Skin epidermis (tissue), 12 donors: ENCODE measurements around the gene HAVCR1.
A peak's percentile ranks its signal among the peaks of the same experiment; 100 is the strongest.
"Not testable (repeated sequence)": the region's sequence is repeated elsewhere in the genome, so short reads cannot be mapped to it uniquely, and the experiment has no call there.

ENCODE experiments used
- H3K27ac ChIP-seq, 21 experiments: fragments of 200-600 bp; sonication (generic) in 11 of 21; one replicate each; pipeline ENCODE4 v1.5.0; 2020; ENCODE audit warnings: mild to moderate bottlenecking in 3 of 21, inconsistent platforms in 2 of 21, moderate library complexity in 2 of 21
- H3K4me3 ChIP-seq, 7 experiments: fragments of 200-600 bp; sonication (generic) in 2 of 7; one replicate each; pipeline ENCODE4 v1.5.0; 2020; ENCODE audit warnings: inconsistent platforms in 2 of 7, mild to moderate bottlenecking in 2 of 7, moderate library complexity in 1 of 7

HAVCR1 gene

DNA sequence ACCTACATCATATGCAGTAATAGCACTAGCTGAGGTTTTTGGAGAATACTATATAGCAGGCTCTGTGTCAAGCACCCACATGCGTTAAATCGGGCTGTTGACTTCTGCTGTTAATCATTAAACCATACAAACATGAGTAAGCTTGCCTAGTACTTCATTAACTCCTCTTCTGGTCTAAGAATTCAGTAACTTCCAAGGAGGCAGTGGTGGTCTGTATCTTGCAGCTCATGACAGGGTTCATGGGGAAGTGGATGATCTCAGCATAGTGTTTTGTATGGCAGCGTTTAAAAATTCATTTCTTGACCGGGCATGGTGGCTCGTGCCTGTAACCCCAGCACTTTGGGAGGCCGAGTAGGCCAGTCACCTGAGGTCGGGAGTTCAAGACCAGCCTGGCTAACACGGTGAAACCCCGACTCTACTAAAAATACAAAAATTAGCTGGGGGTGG is at the start of gene HAVCR1:
HAVCR1 (minus strand) TSS at position 24 of the 447 bp plus-strand sequence. CDS start 1,173 bp downstream, outside the sequence.
- no peak within 1 kb of the TSS for H3K27ac ChIP-seq
- no peak within 1 kb of the TSS for H3K4me3 ChIP-seq

DNA sequence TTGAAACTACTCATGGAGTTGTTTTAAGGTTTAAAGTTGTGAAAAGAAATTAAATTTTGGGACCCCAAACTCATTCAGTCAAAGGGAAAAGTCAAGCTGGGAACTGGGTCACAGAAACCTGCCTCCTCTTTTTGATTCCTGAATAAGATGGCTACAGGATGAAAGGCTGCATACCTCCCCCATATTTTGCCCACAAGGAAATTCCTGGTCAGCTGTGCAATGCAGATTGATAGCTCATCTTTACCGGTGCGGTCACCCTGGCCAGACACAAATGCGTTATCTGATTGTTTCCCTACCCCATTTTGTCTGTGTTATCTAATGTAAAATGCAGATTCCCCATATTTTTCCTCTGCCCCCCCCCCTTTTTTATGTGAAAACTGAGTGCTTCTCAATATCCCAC is 48.6 kb upstream of the HAVCR1 start:
- Histone ChIP-seq H3K27ac (peak overlapping the region in 12 of 21 experiments; percentile 1 to 89 (median 58)), H3K4me3 (peak overlapping the region in 5 of 7 experiments; percentile 9 to 23 (median 19))

DNA sequence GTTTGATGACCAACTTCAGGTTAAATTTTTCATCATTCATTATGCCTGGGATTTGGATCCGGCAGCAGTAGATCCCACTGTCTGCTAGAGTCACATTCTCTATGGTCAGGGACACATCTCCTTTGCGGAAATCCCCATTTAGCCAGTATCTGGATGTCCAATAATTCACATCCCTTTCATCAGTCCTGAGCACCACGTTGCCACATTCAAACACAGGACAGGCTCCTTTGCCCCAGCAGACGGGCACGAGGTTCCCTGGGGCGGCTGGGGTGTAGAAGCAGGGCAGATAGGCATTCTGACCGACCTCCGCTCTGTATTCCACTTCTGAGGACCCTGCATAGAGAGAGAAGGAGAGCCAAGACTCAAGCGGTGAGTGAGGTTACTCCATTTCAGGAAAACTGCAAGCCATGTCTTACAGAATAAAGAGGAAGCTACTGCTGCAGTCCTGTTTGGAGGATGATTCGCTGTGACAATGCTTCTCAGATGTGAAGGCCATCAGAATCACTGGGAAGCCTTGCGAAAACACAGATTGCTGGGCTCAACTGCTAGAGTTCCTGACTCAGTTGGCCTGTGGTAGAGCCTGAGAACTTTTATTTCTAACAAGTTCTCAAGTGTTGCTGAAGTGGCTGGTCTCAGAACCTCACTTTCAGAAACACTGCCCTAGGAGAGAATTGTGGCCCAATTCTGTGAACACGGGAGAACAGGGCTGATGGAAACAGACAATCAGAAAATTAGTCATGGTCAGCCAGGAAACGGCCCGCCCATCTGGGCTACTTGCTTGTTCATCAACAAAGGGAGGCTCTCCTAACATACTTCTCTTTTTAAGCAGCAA is 47.9 kb upstream of the HAVCR1 start:
- peak overlapping the region in 15 of 21 experiments; percentile 1 to 89 (median 55) for H3K27ac ChIP-seq
- peak overlapping the region in 3 of 7 experiments; percentile 4 to 9 (median 5) for H3K4me3 ChIP-seq

DNA sequence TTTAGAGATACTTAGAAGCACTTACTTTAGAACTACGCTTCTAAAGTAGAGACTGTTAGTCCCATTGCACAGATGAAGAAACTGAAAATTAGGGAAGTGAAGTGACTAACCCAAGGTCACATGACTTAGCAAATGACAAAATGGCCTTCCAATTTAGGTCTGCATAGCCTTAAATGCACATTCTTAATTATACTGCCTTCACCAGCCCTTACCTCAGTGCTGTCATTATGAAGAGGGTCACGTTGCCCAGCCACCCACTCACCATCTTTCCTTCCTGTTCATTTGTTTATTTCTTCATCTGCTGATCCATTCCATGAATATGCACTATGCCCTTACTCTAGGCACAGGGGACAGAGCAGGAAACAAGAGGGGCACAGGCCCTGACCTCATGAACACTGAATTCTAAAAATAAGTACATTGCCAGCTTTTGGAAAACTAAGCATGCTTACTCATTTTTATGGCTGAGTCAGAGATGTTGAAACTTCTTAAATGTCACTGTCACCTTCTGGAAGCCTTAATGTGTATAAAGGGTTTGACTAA is 41.3 kb upstream of the HAVCR1 start:
- Histone ChIP-seq H3K4me3 (no peak overlapping the region), H3K27ac (no peak overlapping the region)

DNA sequence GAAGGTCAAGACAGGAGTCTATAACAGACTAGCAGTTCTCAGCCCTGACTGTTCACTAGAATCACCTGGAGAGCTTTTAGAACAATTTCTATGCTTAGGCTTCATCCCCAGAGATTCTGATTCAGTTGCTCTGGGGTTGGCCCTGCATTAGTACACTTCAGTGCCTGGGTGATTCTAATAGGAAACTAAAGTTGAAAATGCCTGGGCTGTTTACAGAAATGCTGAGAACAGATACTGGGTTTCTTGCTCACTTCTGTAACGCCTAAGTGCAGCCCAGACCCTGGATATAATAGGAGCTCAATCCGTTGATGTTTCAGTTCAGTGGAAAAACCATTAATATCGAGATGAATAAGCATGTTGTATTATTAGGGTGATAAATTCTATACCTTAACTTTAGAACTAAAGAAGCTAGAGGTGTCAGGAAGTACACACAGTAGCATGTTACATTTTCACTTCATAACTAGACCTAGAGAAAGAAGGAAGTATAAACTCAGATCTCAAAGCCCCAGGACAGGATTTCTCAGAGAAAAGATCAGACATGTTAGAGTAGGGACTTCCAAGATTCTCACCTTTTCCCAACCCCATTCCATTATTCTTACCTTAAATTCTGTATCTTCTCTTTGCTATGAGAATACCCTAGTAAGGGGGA is 29.6 kb upstream of the HAVCR1 start:
- Histone ChIP-seq H3K27ac (no peak overlapping the region), H3K4me3 (no peak overlapping the region)

DNA sequence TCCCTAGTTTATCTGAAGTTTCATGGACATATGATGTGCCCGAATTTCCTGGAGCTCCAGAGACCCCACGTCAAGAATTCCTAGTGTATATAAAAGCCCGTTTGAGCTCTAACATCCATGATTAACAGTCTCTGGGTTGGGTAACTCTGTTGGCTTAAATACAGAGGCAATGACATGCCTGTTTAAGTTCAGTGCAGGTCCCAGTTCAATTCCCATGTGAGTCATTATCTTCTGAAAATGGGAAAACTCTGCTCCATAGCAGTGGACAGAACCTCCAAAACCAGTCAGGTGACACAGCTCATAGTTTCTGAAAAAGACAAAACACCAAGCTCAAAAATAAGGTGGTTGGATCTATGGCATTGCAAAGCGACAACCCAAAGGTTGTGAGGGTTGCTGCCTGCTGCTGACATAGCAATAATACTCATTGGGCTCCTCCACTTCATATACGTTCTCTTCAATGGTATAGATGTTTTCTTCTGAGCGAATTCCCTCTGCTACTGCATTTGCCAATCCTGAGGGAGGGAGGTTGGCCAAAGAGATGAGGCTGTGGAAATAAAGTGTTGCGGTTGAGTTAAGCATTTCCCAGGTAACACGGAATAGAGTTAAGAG is 27.9 kb upstream of the HAVCR1 start:
- Histone ChIP-seq H3K27ac (no peak overlapping the region), H3K4me3 (no peak overlapping the region)

DNA sequence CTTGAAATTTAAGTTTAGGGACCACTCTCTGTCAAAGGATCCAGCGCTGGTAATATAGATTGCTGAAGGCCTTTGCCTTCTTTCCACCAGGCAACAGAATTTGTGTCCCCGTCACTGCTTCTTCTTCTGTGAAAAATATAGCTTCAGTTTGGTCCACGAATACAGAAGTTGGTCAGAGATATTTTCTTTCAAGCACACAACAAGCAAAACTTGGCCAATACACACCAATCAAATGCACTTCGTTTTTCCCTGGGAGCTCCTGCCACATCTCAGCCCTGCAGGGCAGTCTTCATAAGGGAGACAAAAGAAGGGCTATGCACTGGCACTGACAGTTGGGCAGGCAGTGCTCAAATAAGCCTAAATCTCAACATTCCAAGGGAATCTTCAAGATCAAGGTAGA is 27.0 kb upstream of the HAVCR1 start:
- H3K4me3 ChIP-seq = no peak overlapping the region
- H3K27ac ChIP-seq = no peak overlapping the region

DNA sequence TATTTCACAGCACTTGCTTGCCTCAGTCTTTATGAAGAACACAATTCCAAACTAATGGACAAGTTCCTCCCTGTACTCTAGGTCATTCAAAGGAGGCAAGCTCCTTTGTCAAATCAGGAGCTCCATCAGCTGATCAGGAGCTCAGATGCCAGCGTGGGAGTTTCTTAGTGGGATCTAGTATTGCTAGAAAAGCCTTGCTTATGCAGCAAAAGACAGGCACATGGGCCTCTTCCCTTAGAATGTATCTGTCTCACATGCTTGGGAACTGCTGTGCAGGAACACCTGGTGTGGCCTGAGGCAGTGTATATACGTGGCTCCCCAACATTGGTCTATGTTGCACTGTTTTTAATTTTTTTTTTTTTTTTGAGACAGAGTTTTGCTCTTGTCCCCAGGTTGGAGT is 21.4 kb upstream of the HAVCR1 start:
- Histone ChIP-seq H3K27ac (no peak overlapping the region), H3K4me3 (no peak overlapping the region)

DNA sequence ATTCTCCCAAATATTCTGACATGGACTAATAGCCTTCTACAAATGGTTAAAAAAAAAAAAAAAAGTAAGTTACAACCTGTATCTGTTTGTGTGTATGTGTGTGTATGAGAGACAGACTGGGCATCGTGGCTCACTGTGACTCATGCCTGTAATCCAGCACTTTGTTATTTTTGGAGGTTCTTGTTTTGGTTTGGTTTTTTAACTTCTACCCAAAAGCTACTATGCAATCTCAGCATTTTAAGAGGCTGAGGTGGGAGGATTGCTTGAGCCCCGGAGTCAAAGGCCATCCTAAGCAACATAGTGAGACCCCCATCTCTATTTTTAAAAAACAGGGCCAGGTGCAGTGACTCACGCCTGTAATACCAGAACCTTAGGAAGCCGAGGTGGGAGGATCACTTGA is 17.6 kb upstream of the HAVCR1 start:
- H3K27ac ChIP-seq = no peak overlapping the region
- H3K4me3 ChIP-seq = no peak overlapping the region

DNA sequence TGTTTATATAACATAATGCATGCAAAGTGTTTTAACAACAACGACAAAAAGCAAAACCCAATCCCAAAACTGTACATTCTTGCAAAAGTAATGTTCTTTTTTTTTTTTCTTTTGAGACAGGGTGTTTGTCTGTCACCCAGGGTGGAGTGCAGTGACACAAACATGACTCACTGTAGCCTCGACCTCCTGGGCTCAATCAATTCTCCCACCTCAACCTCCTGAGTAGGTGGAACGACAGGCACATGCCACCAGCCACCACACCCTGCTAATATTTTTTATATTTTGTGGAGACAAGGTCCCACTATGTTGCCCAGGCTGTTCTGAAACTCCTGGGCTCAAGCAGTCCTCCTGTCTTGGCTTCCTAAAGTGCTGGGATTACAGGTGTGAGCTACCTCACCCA is 13.6 kb upstream of the HAVCR1 start:
- Histone ChIP-seq H3K27ac (no peak overlapping the region), H3K4me3 (no peak overlapping the region)

DNA sequence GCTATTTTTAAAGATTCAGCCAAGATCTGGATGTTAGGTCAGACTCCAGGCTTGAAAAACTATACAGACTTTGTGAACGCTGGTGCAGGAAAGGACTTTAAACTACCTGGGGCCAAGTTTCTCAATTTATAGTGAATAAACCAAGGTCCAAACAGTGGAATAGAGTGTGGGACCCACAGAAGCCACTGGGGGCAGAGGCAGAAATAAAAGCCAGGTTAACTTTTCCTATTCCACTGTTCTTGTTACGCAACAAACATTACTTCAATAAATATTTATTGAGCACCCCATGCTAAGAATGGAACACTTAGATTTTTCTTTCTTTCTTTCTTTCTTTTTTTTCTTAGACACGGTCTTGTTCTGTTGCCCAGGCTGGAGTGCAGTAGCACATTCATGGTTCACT is 11.0 kb upstream of the HAVCR1 start:
- Histone ChIP-seq H3K27ac (no peak overlapping the region), H3K4me3 (no peak overlapping the region)

DNA sequence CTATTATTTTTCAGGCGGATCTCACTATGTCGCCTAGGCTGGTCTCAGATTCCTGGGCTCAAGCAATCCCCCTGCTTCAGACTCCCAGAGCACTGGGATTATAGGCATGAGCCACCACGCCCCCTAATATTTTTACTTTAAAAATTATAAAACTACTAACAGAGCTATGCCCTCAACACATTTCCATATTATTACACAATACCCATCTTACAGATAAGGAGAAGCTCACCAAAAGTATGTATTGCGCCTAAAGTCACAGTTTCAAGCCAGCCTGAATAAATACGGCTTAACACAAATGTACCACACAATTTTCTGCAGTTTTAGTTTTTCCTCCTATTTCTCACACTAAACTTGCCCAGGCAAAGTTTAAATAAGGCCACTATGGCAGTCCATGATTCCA is 9.9 kb upstream of the HAVCR1 start:
- H3K27ac ChIP-seq = no peak overlapping the region

DNA sequence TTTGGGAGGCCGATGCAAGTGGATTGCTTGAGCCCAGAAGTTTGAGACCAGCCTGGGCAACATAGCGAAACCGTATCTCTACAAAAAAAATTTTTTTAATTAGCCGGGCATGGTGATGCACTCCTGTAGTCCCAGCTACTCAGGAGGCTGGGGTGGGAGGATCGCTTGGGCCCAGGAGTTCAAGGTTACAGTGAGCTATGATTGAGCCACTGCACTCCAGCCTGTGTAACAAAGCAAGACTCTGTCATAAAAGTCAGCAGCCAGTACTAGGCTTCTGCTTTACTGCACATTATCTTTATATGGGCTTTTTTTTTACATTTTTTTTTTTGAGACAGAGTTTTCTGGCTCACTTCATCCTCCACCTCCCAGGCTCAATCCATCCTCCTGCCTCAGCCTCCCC is 9.4 kb upstream of the HAVCR1 start:
- Histone ChIP-seq H3K27ac (no peak overlapping the region), H3K4me3 (no peak overlapping the region)

More for the DNA sequence above, 9.9 kb upstream of the HAVCR1 start:
- no peak overlapping the region for H3K4me3 ChIP-seq

DNA sequence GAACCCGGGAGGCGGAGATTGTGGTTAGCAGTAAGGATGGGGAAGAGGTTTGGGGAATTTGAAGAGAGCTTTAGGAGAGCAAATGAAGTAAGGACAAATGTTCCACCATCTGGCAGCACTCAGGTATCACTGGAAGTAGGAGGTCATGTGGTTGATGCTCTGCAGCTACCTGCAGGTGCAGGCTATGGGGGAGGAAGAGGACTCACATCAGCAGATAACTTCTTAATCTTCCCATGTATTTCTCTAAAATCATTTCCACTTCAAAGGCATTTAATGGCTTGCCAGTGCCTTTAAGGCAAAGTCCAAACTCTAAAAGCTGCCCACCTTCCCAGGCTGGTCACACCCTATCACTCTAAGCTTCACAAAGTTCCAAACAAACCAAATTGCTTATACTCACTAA is 8.1 kb upstream of the HAVCR1 start:
- Histone ChIP-seq H3K27ac (no peak overlapping the region), H3K4me3 (no peak overlapping the region)

DNA sequence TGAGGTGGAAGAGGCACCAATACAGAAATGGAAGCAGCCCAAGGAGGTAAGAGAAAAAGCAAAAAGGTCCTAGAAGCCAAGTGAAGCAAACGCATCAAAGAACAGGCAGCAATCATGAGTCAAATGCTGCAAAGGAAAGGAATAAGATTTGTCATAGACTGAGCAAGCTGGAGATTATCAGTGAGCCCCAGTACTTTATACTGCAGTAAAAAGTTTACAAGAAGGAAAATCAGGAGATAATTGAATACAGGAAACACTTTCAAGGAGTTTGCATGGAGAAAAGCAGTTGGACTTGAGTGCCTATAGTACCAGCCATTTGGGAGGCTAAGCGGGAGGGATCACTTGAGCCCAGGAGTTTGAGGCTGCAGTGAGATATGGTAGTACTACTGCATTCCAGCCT is 7.2 kb upstream of the HAVCR1 start:
- H3K27ac ChIP-seq = no peak overlapping the region

DNA sequence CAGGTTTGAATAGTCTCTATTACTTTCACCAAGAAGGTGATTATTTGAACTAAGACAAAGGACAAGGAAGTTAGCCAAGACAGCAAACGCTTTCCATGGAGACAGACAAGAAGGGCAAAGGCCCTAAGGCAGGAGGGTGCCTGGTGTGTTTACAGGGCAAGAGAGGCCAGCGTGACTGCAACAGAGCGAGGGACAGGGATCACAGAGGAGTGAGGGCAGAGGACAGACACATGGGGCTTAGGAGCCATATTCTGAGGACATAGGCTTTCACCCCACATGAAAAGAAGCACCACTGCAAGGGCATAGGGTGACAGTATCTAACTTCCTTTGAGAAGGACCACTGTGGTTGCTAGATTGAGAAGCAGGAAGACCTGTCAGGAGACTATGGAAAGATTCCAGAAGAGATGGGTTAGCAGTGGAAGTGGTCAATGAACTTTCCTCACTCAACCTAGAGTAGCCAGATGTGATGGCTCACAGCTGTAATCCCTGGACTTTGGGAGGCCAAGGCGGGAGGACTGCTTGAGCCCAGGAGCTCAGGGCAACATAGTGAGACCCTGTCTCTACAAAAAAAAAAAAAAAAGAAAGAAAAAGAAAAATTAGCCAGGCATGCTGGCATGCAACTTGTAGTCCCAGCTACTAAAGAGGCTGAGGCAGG is 5.0 kb upstream of the HAVCR1 start:
- Histone ChIP-seq H3K4me3 (no peak overlapping the region), H3K27ac (no peak overlapping the region)

More for the DNA sequence above, 7.2 kb upstream of the HAVCR1 start:
- H3K4me3 ChIP-seq = no peak overlapping the region

DNA sequence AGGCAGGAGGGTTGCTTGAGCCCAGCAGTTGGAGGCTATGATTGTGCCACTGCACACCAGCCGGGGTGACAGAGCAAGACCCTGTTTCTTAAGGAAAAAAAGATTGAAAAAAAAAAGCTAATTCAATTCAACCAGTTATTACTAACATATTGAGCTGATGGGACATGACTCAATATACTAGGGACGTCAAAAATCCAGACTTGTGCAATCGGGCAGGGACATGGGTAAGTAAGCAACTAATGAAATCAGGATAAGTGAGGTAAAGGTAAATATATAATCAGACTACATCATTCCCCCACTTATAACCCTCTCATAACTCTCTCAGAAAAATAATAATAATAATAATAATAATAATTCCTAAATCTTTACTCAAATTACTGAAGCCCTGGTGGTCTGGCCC is 975 bp upstream of the HAVCR1 start:
- H3K27ac ChIP-seq = no peak overlapping the region
- no peak overlapping the region for H3K4me3 ChIP-seq

DNA sequence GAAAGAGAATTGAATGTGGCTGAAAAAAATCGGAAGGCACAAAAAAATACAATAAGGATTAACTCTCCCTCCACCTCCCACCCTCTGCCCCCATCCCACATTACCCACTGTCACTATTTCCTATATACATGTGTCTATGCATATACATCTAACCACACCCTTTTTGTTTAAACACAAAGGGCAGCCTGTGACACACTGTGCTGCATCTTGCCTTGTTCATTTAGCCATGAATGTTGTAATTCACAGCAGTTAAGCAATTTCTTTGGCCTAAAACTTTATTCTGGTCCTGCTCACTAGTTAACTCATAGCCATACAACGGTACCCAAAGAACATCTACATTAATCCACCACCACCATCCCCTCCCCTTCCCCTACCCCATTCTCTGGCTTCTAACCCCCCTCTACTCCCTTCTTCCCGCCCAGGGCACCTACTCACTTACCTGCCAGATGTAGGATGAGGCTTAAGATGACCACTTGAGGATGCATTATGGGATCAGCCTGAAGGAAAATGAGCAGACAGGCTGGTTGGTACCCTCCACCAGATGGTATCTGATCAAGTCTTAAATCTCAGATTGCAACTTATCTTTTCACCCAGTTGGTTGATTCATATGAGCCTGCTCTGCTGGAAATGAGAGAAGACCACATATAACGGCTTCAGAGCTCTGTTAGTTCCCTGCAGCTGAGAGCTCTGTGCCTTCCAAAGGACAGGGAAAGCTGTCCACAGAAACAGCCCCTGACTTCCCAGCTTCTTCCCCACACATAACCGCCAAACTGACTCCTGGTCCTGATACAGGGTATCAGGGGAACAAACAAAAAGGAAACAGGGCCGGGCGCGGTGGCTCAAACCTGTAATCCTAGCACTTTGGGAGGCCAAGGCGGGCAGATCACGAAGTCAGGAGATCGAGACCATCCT is 1.2 kb downstream of the HAVCR1 start:
- no peak overlapping the region for H3K27ac ChIP-seq
- H3K4me3 ChIP-seq = no peak overlapping the region

DNA sequence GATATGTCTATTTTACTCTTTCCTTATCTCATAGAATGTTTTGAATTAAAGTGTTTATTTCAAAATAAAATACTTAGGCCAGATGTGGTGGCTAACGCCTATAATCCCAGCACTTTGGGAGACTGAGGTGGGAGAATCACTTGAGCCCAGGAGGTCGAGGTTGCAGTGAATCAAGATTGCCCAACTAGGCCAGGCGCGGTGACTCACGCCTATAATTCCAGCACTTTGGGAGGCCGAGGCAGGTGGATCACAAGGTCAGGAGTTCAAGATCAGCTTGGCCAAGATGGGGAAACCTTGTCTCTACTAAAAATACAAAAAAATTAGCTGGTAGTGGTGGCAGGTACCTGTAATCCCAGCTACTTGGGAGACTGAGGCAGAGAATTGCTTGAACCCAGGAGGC is 2.1 kb downstream of the HAVCR1 start:
- H3K4me3 ChIP-seq, H3K27ac ChIP-seq: not testable (repeated sequence)
